KMS-11 (cell line): ENCODE results near the gene INSM2.

Experiments used
- H2AFZ ChIP-seq: fragments of 200-600 bp; sonication (generic); 2 replicates; pipeline ENCODE4 v1.6.1; 2016; ENCODE audit warnings: antibody characterized with exemption, mixed run types, low read depth
- H3K27ac ChIP-seq: fragments of 200-600 bp; sonication (generic); 2 replicates; pipeline ENCODE4 v1.6.1; 2016; ENCODE audit warnings: mild to moderate bottlenecking, mixed run types
- H3K27me3 ChIP-seq: fragments of 200-600 bp; sonication (generic); 2 replicates; pipeline ENCODE4 v1.6.1; 2017; ENCODE audit warnings: mild to moderate bottlenecking, low read depth, mixed run types, moderate library complexity; ENCODE audit not compliant: insufficient read depth
- H3K36me3 ChIP-seq: fragments of 200-600 bp; sonication (generic); 2 replicates; pipeline ENCODE4 v1.6.1; 2017; ENCODE audit warnings: mild to moderate bottlenecking, mixed run types; ENCODE audit not compliant: insufficient read depth
- H3K4me1 ChIP-seq: fragments of 200-600 bp; sonication (generic); 2 replicates; pipeline ENCODE4 v1.6.1; 2016; ENCODE audit warnings: mild to moderate bottlenecking, low read depth, mixed run types; ENCODE audit not compliant: poor library complexity, severe bottlenecking
- H3K4me2 ChIP-seq: fragments of 200-600 bp; sonication (generic); 2 replicates; pipeline ENCODE4 v1.7.0; 2016; ENCODE audit warnings: mild to moderate bottlenecking, mixed run types
- H3K4me3 ChIP-seq: fragments of 200-600 bp; sonication (generic); IDR thresholded peaks from 2 replicates; pipeline ENCODE4 v1.6.1; 2017; ENCODE audit warnings: low read depth, low read length, mixed read lengths; ENCODE audit not compliant: insufficient read depth
- H3K79me2 ChIP-seq: fragments of 200-600 bp; sonication (generic); 2 replicates; pipeline ENCODE4 v1.6.1; 2016; ENCODE audit warnings: low read depth, mixed run types; ENCODE audit not compliant: insufficient read depth
- H3K9ac ChIP-seq: fragments of 200-600 bp; sonication (generic); 2 replicates; pipeline ENCODE4 v1.6.1; 2016; ENCODE audit warnings: mild to moderate bottlenecking, mixed run types
- H4K20me1 ChIP-seq: fragments of 200-600 bp; sonication (generic); 2 replicates; pipeline ENCODE4 v1.6.1; 2016; ENCODE audit warnings: mild to moderate bottlenecking, mixed run types; ENCODE audit not compliant: insufficient read depth
- TF ChIP-seq, protein P1 (sequence below): fragments of 200-600 bp; sonication (generic); conservative IDR thresholded peaks from 2 replicates; pipeline ENCODE4 v1.6.1; 2017; ENCODE audit warnings: low read depth, mild to moderate bottlenecking, antibody characterized with exemption, low read length, moderate library complexity, mixed read lengths

The INSM2 gene

DNA sequence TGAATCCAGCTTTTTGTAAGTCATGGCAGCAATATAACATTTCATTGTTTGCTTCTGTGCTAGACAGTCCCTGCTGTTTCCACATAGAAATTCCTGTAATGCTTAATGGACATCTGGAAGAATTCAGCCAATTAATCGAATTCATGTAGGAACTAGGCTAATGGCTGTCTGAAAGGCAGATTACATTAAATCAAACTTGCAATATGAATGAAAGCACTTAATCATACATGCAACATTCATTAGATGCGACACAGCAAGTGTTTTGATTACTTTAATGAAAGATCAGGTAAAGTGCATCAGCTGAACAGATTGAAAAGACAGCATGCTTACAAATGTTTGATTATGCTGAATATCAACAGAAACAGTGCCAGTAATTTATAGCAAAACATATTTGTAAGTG, 24.1 kb upstream of the INSM2 start:
- Histone ChIP-seq H3K79me2 (no peaks in the 10 kb centered on the region), H3K36me3 (no peaks in the 10 kb centered on the region), H2AFZ (no peak overlapping the region), H4K20me1 (no peaks in the 10 kb centered on the region), H3K27ac (no peak overlapping the region), H3K4me2 (no peak overlapping the region), H3K9ac (no peak overlapping the region), H3K4me3 (no peak overlapping the region), H3K4me1 (peaks cover 4% of the 10 kb centered on the region), H3K27me3 (no peaks in the 10 kb centered on the region)
- TF ChIP-seq, protein P1, sequence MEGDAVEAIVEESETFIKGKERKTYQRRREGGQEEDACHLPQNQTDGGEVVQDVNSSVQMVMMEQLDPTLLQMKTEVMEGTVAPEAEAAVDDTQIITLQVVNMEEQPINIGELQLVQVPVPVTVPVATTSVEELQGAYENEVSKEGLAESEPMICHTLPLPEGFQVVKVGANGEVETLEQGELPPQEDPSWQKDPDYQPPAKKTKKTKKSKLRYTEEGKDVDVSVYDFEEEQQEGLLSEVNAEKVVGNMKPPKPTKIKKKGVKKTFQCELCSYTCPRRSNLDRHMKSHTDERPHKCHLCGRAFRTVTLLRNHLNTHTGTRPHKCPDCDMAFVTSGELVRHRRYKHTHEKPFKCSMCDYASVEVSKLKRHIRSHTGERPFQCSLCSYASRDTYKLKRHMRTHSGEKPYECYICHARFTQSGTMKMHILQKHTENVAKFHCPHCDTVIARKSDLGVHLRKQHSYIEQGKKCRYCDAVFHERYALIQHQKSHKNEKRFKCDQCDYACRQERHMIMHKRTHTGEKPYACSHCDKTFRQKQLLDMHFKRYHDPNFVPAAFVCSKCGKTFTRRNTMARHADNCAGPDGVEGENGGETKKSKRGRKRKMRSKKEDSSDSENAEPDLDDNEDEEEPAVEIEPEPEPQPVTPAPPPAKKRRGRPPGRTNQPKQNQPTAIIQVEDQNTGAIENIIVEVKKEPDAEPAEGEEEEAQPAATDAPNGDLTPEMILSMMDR: no peak

DNA sequence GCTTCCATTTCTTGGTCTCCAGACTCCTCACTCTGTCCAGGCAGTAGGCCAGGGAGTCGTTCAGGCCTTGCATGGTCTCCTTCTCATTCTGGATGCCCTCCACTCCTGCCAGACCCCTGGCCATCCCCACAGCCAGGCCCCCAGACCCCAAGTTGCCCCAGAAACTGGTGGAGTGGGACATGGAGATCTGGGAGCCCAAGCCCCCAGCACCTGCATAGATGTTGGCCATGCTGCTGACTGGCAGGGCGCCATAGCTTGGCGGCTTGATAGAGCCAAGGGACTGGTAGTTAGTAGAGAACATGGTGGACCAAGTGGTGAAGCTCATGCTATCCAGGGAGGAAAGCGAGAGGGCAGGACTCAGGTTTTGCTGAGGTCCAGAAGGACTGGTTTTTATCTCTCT, 21.2 kb upstream of the INSM2 start:
- Histone ChIP-seq H3K4me3 (no peak overlapping the region), H3K79me2 (no peaks in the 10 kb centered on the region), H3K9ac (no peak overlapping the region), H3K27me3 (no peaks in the 10 kb centered on the region), H3K4me1 (peaks cover 4% of the 10 kb centered on the region), H3K27ac (no peak overlapping the region), H2AFZ (no peak overlapping the region), H3K36me3 (no peaks in the 10 kb centered on the region), H4K20me1 (no peaks in the 10 kb centered on the region), H3K4me2 (no peak overlapping the region)
- TF ChIP-seq, protein P1: no peak

DNA sequence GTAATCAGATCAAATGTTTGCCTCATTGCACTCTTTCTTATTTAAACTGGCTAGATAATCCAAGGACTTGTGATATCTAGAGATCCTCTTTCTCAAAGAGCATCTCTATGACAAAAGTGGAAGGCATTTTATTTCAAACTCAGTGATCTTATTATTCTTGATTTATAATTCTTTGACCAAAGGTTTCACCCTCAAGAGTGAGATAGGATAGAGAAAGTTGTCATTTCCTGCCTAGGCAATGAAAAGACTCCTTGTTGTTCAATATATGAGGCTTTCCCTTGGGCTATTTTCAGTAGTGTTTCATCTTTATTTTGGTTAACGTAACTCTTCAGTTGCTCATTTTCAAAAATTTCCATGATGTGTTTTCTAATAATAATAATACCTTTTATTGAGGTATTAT, 18.0 kb upstream of the INSM2 start:
- Histone ChIP-seq H3K4me3 (no peak overlapping the region), H3K79me2 (no peaks in the 10 kb centered on the region), H4K20me1 (no peaks in the 10 kb centered on the region), H3K27me3 (no peaks in the 10 kb centered on the region), H3K9ac (no peak overlapping the region), H3K4me1 (no peaks in the 10 kb centered on the region), H3K36me3 (no peaks in the 10 kb centered on the region), H3K4me2 (no peak overlapping the region), H3K27ac (no peak overlapping the region), H2AFZ (no peak overlapping the region)
- TF ChIP-seq, protein P1: no peak

DNA sequence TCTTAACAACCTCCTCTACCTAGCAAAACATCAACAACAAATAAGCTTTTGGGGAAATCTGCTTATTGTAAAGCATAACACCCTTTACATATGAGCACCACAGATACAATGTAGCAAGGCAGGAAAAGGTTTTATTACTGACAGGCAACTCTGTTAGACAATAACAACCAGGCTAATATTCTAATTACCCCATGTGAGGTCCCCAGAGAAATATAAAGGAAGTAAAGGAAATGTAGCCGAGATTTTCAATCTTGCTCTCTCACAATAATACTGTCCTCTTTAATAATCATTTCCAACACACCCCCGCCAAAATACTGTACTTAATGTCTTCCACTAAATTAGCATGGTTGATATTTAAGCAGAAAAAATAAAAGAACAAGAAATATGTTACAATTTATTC, 14.0 kb upstream of the INSM2 start:
- Histone ChIP-seq H3K4me3 (no peak overlapping the region), H3K36me3 (no peaks in the 10 kb centered on the region), H3K4me2 (no peak overlapping the region), H2AFZ (no peak overlapping the region), H3K4me1 (no peaks in the 10 kb centered on the region), H4K20me1 (no peaks in the 10 kb centered on the region), H3K9ac (no peak overlapping the region), H3K79me2 (no peaks in the 10 kb centered on the region), H3K27me3 (no peaks in the 10 kb centered on the region), H3K27ac (no peak overlapping the region)
- TF ChIP-seq, protein P1: no peak

DNA sequence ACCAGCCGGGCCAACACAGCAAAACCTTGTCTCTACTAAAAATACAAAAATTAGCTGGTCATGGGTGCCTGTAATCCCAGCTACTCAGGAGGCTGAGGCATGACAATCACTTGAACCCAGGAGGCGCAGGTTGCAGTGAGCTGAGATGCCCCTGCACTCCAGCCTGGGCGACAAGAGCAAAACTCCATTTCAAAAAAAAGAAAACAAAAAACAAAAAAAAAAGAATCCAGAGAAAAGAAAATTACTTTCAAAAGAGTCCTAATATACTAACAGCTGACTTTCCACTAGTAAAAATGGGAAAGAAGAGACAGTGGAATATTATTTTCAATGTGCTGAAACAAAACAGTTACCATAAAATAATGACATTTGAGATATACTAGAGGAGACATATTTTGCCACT, 8.3 kb upstream of the INSM2 start:
- TF ChIP-seq, protein P1: no peak
- H3K27ac ChIP-seq: no peak overlapping the region
- H3K36me3 ChIP-seq: no peaks in the 10 kb centered on the region
- no peaks in the 10 kb centered on the region for H4K20me1 ChIP-seq
- H3K9ac ChIP-seq: no peak overlapping the region
- H3K4me3 ChIP-seq: no peak overlapping the region
- no peak overlapping the region for H3K4me2 ChIP-seq
- no peaks in the 10 kb centered on the region for H3K4me1 ChIP-seq
- H3K79me2 ChIP-seq: no peaks in the 10 kb centered on the region
- no peaks in the 10 kb centered on the region for H3K27me3 ChIP-seq
- H2AFZ ChIP-seq: no peak overlapping the region
